ENCODE measurements around the gene DNMT3L. TPM values are rescaled to one million over a fixed set of nuclear protein-coding genes. Genes with fewer than 3 reads are reported as not detected.
"Not testable (repeated sequence)": the region's sequence is repeated elsewhere in the genome, so short reads cannot be mapped to it uniquely, and the experiment has no call there.

DNMT3L gene
- total RNA-seq, 1 donor from 2014 or later = not detected

DNA sequence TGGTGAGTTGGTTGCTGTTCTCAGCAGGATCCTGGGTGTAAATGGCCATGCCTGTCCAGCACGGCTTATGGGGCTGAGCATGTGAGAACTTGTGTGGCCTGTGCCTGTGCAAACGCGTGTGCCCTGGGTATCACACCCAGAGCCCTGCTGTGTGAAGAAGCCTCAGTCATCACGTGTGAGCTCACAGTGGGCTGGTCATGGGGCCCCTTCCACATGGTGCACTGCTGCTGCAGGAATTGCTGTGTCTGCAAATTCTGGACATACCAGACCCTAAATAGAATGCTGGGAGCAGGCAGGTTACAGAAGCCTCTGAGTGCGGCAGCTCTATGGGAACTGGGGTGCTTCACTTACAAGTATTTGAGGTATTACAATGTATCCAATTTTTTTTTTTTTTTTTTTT lies 38.4 kb downstream of the DNMT3L start:
- ATAC-seq = peak; percentile 59
- not testable (repeated sequence) for DNase-seq

DNA sequence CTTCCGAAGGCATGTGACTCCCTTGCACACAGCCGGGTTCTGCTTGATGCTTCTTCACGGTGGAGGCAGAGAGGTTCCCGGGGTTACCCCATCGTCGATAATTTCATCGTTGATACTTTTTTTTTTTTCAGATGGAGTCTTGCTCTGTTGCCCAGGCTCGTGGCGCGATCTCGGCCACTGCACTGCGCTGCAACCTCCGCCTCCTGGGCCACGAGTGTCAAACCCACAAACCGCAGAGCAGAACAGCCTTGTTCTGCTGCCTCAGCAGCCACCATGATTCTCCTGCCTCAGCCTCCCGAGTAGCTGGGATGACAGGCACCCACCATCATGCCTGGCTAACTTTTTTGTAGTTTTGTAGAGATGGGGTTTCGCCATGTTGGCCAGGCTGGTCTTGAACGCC lies 41.0 kb downstream of the DNMT3L start:
- ATAC-seq = peak; percentile 36
- intact Hi-C loops (cut with DNase I); H3K4me1 ChIP-seq: not testable (repeated sequence)

More for the DNA sequence above, 38.4 kb downstream of the DNMT3L start:
- H3K4me1 ChIP-seq; H3K4me3 ChIP-seq; H3K27me3 ChIP-seq; H3K9me3 ChIP-seq; intact Hi-C loops (cut with DNase I); H3K36me3 ChIP-seq; H3K27ac ChIP-seq: not testable (repeated sequence)

DNA sequence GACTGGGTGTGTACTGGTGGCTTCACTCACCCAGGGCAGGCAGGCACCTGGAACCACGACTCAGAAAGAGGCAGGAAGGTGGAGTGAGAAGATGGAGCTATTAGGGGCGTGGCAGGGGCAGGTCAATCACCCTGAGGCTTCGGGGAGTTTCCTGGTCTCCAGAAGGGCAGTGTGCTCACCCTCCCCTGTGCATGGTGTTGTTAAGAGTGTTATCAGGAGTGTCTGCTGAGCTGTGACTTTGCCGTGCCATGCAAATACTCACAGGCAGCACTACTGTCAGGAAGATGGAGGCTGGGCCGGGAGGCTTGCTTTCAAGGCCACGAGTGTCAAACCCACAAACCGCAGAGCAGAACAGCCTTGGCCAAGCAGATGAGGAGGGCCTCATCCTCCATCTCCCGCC lies 43.2 kb downstream of the DNMT3L start:
- DNase-seq; H3K36me3 ChIP-seq; H3K27ac ChIP-seq; ATAC-seq; H3K9me3 ChIP-seq; H3K4me1 ChIP-seq; H3K4me3 ChIP-seq; intact Hi-C loops (cut with DNase I); H3K27me3 ChIP-seq: not testable (repeated sequence)

More for the DNA sequence above, 41.0 kb downstream of the DNMT3L start:
- not testable (repeated sequence) for H3K27ac ChIP-seq, H3K4me3 ChIP-seq, H3K9me3 ChIP-seq, DNase-seq, H3K36me3 ChIP-seq, H3K27me3 ChIP-seq

DNA sequence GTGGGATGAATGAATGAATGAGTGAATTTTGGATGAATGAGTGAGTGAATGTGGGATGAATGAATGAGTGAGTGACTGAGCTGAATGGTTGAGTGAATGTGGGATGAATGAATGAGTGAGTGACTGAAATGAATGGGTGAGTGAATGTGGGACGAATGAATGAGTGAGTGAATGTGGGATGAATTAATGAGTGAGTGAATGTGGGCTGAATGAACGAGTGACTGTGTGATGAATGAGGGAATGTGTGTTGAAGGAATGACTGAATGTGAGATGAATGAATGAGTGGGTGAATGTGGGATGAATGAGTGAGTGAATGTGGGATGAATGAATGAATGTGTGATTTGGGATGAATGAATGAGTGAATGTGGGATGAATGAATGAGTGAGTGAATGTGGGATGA lies 49.7 kb downstream of the DNMT3L start:
- intact Hi-C loops (cut with DNase I); H3K4me1 ChIP-seq; H3K27me3 ChIP-seq; H3K9me3 ChIP-seq; H3K36me3 ChIP-seq; H3K4me3 ChIP-seq; ATAC-seq; H3K27ac ChIP-seq; DNase-seq: not testable (repeated sequence)

DNA sequence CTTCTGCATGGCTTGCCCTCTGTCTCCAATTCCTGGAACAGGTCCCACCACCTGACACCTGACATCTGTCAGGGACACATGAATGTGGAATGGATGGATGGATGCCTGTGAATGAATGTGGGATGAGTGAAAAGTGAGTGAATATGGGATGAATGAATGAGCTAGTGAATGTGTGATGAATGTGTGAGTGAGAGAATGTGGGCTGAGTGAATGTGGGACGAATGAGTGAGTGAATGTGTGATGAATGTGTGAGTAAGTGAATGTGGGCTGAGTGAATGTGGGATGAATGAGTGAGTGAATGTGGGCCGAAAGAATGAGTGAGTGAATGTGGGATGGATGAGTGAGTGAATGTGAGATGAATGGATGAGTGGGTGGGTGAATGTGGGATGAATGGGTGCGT lies 50.1 kb downstream of the DNMT3L start:
- intact Hi-C loops (cut with DNase I); H3K4me3 ChIP-seq: not testable (repeated sequence)

DNA sequence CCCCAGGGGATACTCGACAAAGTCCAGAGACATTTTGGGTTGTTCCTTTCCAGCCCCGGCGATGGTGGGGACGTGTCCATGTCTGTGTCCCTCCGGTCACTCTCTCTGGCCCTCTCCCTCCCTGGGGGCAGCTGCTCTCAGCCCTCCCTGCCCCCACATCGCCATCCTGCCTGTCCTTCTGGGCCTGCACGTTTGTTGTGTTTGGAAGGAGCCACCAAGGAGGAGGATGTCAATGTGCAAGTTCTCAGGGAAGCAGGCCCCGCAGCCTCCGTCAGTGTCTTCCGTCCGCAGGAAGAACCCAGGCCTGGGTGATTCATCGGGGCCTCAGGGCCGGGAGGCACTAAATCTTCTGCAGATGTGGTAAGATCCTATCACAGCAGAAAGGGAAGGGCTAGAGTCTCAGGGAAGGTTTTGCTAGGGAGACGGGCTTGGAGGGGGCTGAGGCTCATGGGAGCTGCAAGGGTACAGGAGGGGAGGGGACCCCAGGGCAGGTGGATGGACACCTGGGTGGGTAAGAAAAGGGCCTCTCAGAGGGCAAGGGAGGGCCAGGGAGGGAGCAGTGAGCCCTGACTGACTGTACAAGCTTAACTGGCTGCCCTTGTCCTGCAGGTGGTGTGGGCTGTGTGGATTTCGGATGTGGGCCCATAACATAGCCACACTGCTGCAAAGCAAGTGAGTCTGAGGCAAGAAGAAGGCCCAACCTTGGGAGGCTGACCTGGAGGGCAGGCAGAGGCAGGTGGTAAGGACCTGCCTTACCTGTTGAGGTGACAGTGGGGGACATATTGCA lies 53.6 kb downstream of the DNMT3L start:
- H3K9me3 ChIP-seq; H3K4me3 ChIP-seq; H3K36me3 ChIP-seq; H3K4me1 ChIP-seq; intact Hi-C loops (cut with DNase I); H3K27ac ChIP-seq; DNase-seq; H3K27me3 ChIP-seq: not testable (repeated sequence)
- peak; percentile 74 for ATAC-seq

More for the DNA sequence above, 50.1 kb downstream of the DNMT3L start:
- not testable (repeated sequence) for H3K36me3 ChIP-seq, H3K9me3 ChIP-seq, H3K27ac ChIP-seq, ATAC-seq, H3K4me1 ChIP-seq, H3K27me3 ChIP-seq, DNase-seq

DNA sequence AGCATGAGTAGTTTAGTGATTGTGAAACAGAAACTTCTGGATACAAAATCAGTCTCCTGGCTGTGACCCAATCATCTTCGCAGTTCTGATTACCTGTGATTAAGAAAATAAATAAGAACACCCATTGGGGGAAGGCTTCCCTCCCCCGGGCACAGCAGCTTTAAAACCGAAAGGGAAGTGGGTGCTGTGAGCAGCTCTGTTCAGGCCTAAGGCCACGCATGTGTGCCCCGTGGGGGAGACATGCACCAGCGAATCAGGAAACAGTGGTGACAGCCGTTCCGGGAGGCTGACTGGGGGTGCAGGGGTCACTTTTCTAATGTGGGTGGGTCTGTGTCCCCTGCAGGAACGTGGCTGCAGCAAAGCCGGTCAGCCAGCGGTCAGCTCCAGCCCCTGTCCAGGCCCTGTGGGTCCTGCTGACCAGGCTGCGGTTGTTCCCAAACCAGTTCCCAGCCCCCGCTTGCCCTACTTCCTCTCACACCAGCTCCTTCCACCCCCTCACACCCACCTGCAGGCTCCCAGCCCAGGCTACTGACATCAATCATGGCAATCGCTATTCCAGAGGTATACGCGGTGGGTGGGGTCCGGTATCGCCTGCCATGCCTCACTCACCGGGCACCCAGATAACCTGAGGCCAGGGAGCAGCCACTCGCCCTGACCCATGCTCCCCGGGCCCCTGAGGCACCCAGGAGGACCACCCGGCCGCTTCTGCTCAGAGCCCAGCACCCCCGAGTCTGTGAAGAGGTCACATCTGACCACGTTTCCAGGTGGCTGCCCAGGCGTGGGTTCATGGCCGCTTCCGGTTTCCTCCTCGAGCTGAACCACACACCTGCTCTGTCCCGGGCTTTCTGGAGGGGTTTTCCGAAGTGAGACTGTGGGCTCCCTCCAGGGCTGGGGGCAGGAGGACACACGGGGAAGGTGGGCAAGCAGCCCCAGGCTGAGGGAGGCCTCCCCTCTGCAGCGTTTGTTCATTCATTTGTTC lies 54.7 kb downstream of the DNMT3L start:
- peak; percentile 72 for ATAC-seq
- DNase-seq; intact Hi-C loops (cut with DNase I); H3K27ac ChIP-seq; H3K4me1 ChIP-seq; H3K36me3 ChIP-seq; H3K9me3 ChIP-seq; H3K27me3 ChIP-seq; H3K4me3 ChIP-seq: not testable (repeated sequence)

DNA sequence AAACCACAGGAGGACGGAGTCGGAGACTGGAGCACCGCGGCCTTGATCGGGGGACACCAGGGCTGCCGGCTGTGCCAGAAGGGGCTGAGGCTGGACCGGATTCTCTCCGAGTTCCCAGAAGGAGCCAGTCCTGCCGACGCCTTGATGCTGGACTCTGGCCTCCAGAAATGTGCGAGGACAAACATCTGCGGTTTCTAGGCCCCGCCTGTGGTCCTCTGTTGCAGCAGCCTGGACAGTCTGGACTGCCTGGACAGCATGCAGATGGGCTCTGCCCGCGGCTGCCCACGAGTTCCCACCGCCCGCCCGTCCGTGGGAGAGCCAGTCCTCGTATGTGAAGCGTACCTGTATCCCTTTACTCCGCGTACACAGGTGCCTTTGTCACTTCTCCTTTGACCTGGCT lies 55.5 kb downstream of the DNMT3L start:
- H3K27ac ChIP-seq; DNase-seq; H3K4me3 ChIP-seq; H3K27me3 ChIP-seq; H3K9me3 ChIP-seq; intact Hi-C loops (cut with DNase I); H3K36me3 ChIP-seq; H3K4me1 ChIP-seq: not testable (repeated sequence)
- peak; percentile 6 for ATAC-seq

DNA sequence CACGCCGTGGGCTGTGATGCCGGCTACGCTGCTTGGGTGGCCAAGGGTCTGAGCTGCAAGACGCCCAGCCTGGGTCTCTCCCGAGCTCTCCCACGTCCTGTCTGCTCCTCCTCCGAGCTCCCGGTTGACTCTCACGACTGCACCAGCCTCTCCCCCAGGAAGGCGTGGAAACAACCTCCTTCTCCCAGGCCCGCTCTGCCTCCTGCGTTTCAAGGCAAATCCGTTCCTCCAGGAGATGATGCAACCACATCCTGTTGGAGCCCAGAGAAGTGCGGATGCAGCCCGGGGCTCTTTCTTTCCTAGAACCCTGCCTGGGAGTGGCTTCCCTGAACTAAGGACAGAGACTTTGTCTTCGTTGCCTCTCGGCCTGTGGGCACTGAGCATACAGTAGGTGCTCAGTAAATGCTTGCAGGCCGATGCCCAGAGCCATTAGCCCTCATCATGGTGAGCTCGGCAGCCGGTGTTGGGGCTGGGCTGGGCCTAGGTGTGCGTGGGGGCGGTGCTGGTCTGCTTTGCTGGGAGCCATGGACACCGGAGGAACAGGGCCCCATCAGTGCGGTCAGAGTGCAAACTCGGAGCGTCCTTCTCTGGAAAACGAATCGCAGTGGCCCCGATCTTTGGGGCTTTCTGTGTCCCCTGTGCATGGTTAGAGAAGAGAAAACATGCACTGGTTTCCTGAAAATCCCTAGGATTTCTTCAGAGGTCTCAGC lies 59.0 kb downstream of the DNMT3L start:
- H3K36me3 ChIP-seq; intact Hi-C loops (cut with DNase I); H3K4me3 ChIP-seq; H3K27me3 ChIP-seq; H3K27ac ChIP-seq; H3K9me3 ChIP-seq; DNase-seq; H3K4me1 ChIP-seq: not testable (repeated sequence)
- ATAC-seq = peak; percentile 48

DNA sequence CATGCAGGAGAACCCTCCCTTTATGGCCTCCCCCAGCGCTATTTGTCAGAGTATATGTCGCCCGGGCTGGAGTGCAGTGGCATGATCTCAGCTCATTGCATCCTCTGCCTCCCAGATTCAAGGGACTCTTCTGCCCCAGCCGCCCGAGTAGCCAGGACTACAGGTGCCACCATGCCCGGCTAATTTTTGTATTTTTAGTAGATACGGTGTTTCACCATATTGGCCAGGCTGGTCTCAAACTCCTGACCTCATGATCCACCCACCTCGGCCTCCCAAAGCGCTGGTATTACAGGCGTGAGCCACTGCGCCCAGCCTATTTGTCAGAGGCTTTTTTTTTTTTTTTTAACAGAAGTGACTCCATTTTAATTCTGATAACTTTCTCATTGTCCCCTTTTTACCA lies 61.7 kb downstream of the DNMT3L start:
- DNase-seq; H3K4me3 ChIP-seq; intact Hi-C loops (cut with DNase I); H3K9me3 ChIP-seq; H3K27ac ChIP-seq; H3K4me1 ChIP-seq; H3K27me3 ChIP-seq; ATAC-seq; H3K36me3 ChIP-seq: not testable (repeated sequence)

Data from upper lobe of right lung (tissue), 1 donor.